ENCODE results near the gene KLHL18.
"Not testable (repeated sequence)": the region's sequence is repeated elsewhere in the genome, so short reads cannot be mapped to it uniquely, and the experiment has no call there.

KLHL18 gene

DNA sequence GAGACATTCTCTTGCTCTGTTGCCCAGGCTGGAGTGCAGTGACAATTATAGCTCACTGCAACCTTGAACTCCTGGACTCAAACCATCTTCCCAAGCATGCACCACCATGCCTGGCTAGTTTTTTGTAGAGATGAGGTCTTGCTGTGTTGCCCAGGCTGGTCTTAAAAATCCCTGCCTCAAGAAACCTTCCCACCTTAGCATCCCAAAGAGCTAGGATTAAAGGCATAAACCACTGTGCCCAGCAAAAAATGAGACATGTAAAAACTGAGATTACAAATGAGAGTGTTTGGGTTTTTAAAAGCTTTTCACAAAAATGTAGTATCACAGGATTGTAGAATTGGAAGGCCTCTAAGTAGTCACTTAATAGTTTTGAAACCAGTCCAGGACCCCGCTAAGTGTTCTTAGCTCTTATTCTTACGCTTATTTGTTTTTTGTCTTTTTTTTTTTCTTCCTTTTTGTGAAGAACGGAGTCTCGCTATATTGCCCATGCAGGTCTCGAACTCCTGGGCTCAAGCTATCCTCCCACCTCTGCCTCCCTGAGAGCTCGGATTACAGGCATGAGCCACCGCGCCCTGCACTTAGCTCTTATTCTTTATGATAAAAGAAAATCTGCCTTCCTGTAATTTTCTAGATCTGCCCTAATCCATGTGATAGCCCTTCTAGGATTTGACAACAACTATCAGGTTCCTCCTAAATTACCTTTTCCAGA is 31.5 kb downstream of the KLHL18 start:
- DNase-seq (ENCODE audit: low read depth), result no peak

- no peak for DNase-seq (ENCODE audit: low read depth)
Observed at GRCh38 chr3:47315069-47315647, 32.4 kb downstream of the KLHL18 start.

- DNase-seq (ENCODE audit: low read depth), result not testable (repeated sequence)
Observed at GRCh38 chr3:47316151-47316550, 33.4 kb downstream of the KLHL18 start.

DNA sequence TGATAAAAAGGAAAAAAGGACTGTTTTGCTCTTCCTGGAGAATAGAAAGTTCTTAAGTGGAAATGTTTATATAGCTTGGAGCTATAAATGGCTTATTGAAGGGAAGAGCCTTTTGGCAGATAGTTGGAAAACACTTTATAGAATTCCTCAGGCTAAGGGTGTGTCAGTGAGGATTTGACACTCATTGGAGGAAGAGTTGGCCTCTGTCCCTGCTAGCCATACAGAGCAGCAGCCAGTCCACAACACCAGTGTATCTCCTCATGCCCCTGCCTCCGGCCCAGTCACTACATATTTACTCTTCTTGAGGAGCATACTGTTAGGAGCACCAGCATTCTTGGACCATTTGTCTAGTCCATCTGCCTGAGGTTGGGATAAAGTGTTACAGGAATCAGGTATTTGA is 36.2 kb downstream of the KLHL18 start:
- no peak for DNase-seq (ENCODE audit: low read depth)

GRCh38 chr3:47319956-47320355 is 37.2 kb downstream of the KLHL18 start:
- DNase-seq (ENCODE audit: low read depth), result no peak

DNA sequence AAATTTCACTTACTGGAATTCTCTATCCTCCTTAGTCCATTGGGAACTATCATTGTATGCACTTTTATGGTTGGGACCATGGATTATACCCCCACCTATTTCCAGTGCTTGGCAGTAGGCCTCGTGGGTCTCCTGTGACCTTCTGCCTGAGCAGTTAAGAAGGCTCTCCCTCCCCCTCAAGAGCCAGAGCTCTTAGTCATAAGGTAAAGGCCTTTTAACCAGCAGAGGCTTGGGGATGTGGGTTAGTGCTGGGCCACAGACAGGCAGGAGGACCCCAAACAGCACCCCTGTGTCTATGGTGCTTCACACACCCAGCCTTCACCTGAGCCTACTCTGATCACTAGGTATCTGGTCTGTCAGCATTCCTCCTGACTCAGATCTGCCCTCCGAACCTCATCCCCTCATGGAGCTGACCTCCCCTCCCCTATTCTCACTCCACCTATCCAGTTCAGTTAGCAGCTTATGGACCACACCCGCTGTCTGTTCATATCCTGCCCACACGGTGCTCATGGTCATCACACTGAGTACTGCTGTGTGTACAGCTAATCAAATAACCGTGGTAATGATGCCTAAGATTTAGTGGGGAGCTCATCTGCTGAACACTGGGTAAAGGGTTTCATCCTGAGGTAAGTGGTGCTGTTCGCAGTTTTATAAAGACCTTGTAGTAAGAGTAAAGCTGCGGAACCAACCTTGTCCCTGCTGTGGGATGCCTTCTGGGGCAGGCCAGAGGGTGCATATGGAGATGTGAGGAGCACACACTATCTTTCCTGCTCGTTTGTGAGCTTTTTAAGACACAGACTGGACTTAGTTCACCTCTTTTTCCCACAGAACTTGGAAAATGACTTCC is 40.9 kb downstream of the KLHL18 start:
- no peak for DNase-seq (ENCODE audit: low read depth)

DNA sequence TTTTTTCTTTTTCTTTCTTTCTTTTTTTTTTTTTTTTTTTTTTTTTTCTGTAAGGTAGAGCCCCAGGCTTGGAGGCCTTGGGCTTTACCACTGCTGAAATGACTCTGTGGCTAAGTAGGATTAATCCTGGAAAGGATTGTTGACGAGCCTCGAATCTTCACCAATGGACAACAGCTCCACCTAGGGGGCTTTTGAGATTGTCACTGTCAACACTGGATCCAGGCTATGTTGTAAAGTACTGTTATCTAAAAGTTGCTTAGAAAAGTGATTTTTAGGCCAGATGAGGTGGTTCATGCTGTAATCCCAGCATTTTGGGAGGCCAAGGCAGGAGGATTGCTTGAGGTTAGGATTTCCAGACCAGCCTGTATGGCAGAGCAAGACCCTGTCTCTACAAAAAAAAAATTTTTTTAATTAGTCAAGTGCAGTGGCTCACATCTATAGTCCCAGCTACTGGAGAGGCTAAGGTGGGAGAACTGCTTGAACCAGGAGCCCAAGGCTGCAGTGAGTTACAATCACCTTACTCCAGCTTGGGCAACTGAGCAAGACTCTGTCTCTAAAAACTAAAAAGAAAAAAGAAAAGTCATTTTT is 41.6 kb downstream of the KLHL18 start:
- DNase-seq (ENCODE audit: low read depth), result peak; percentile 4

DNA sequence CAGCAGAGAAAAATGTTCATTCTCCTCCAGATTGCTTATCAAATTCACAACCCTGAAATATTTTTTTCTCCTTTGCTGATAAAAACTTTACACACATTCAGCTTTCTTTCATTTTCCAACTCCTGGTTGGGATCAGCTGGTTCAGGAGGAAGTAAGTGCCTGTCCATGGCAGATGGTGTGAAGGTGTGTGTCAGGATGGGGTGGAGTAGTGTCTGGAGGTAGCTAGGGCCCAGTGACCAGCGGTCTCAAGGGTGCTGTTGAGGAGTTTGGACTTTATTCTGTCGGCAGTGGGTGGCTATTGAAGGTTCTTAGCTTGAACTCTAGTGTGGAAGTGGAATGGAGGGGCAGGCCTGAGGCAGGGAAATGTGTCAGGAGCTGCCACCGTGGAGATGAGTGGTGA is 51.2 kb downstream of the KLHL18 start:
- no peak for DNase-seq (ENCODE audit: low read depth)

DNA sequence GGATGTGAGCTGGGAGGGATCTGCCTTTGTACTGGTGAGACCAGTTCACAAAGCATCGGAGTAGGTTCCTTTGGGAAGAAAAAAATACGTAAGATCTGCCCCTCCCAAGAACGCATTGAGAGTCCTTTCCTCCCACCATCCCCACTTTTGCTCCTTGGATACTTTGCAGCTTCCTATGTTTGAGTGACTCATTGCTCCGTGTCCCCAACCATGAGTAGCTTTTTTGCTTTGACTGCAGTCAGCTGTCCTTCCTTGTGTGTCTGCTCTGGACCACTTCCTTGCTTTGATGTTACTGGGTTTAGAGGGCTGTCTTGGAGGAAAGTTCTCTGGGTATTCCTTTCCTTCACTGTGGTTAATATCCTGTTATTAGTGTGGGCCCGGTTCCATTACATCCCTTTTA is 54.9 kb downstream of the KLHL18 start:
- DNase-seq (ENCODE audit: low read depth), result no peak

DNA sequence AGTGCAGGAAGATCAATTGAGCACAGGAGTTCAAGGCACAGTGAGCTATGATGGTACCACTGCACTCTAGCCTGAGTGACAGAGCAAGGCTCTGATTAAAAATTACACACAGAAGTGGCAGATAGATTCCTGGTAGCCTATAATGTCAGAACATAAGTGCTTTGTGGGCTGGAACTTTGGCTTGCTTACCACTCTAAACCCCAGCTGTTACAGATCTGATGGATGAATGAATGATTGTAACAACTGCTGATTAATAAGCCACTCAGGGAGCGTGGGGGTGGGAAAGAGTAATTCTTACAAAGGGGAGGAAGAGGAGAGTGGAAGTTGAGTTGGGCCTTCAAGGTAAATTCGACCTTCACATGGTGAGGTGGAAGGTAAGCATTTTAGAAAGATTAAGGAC is 57.2 kb downstream of the KLHL18 start:
- no peak for DNase-seq (ENCODE audit: low read depth)

DNA sequence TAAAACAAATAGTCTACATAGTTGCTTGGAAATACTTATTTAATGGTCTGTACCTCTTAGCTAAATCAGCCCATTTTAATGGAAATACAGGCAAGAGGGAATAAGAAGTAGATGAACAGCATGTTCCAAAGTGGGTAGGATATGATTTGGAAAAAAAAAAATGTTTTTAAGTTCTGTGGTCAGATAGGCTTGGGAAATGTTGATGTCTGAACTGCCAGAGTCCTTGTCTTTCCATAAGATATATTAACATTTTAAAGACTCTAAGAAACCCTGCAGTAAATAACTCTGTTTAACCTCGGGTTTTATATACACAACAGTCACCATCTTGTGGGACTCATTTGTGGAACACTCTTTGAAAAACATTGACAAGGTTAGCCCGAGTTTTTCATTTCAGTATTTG is 58.1 kb downstream of the KLHL18 start:
- no peak for DNase-seq (ENCODE audit: low read depth)

GRCh38 chr3:47342151-47342550 is 59.4 kb downstream of the KLHL18 start:
- no peak for DNase-seq (ENCODE audit: low read depth)

DNA sequence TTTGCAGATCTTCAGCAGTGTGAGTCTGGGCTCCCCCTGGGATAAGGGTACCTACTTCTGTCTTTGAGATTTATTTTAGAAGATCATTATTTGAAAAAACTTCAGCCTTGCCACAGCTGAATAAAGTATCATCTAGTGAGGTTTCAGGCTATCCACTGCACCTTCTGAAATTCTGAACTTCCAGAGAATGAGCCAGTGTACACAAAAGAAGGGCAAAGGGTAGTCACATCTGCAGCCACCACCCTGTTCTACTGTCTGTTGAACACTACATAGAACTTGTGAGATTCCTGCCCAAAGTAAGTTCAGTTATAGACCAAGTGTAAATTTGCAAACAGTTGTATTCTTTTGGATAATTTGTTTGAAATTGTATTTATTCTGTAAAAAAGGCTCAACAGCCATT is 60.1 kb downstream of the KLHL18 start:
- no peak for DNase-seq (ENCODE audit: low read depth)

- no peak for DNase-seq (ENCODE audit: low read depth)
Observed at GRCh38 chr3:47343471-47343971, 60.8 kb downstream of the KLHL18 start.

DNA sequence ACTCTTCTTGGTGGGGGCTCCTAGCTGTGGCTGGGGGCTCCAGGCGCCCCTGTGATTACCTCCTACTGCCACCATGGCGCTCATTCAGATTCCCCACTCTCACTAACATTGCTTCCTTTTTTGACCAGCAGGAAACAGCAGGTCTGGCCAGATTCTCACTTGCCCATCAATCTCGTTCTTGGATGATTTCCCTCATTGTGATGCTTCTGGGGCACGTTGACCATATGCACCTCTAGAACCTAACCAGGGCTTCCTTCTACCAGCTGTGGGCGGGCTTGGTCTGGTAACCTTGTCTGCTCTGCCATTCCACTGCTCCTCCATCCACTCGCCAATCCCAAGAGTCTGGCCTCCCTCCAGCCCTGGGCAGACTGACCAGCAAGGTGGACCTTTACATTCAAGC is 62.2 kb downstream of the KLHL18 start:
- no peak for DNase-seq (ENCODE audit: low read depth)

- no peak for DNase-seq (ENCODE audit: low read depth)
Observed at GRCh38 chr3:47347217-47347801, 64.6 kb downstream of the KLHL18 start.

DNA sequence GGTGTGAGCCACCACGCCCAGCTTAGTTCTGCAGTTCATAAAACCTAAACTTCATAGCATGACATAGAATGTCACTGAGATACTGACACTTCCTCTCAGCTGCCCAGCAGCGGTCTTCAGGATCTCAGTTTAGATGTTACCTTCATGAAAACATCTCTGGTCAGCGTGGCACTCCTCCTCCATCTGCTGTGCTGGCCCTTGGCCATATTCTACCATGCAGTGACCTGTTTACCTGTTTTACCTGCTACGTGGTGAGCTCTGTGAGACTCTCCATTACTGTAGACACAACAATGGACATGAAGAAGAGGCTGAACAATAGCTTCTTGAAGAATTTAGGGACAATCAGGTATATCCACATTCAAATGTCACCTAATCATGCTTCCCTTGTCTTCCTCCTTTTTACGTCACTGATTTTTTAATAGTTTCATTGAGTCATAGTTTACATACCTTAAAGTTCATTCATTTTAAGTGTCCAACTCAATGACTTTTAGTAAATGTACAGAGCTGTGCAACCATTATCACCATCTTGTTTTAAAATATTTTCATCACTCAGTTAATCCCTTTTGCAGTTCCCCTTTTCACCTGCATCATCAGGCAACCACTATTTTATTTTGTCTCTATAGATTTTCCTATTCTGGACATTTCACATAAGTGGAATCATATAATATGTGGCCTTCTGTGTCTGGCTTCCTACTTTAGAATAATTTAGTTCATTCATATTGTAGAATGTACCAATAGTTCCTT is 65.8 kb downstream of the KLHL18 start:
- no peak for DNase-seq (ENCODE audit: low read depth)

- DNase-seq (ENCODE audit: low read depth), result no peak
Observed at GRCh38 chr3:47355010-47355409, 72.3 kb downstream of the KLHL18 start.

GRCh38 chr3:47356201-47356600 is 73.5 kb downstream of the KLHL18 start:
- DNase-seq (ENCODE audit: low read depth), result no peak

DNA sequence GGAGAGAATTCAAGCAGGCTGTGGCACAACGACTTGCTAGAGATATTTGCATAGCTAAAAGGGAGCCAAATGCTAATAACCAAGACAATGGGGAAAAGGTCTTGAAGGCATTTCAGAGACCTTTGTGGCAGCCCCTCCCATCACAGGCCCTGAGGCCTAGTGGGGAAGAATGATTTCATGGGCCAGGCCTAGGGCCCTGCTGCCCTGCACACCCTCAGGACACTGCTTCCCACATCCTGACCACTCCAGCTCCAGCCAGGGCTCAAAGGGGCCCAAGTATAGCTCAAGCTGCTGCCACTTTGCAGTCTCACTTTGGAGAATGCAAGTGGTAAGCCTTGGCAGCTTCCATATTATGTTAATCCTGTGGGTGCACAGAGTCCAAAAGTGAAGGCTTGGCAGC is 76.6 kb downstream of the KLHL18 start:
- no peak for DNase-seq (ENCODE audit: low read depth)

DNA sequence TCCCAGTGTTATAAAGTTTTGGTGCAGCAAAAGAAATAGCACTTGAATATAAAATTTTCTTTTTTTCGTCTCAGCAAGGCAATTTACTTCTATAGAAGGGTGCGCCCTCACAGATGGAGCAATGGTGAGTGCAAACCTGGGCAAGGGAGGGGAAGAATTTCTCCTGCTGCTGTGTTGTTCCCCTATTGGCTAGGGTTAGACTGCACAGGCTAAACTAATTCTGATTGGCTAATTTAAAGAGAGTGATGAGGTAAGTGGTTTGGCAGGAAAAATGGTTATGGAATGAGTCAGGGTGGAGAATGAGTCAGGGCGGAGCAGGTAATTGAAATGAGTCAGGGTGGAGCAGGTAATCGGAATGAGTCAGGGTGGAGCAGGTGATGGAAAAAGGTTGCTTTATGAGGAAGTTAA is 77.4 kb downstream of the KLHL18 start:
- not testable (repeated sequence) for DNase-seq (ENCODE audit: low read depth)

GRCh38 chr3:47362701-47363100 is 80.0 kb downstream of the KLHL18 start:
- DNase-seq (ENCODE audit: low read depth), result no peak

Data from stimulated activated CD8-positive, alpha-beta memory T cell treated with anti-CD3 and anti-CD28 coated beads, Interleukin-12 subunit alpha, Interleukin-12 subunit beta, amount 100 ng/mL, for 4 hours (primary cell).